GM19452 (cell line): ENCODE measurements around the gene CPLX1.
"Not testable (repeated sequence)": the region's sequence is repeated elsewhere in the genome, so short reads cannot be mapped to it uniquely, and the experiment has no call there.

Experiments used
- ATAC-seq: cut with Tn5 transposase; IDR thresholded peaks from one replicate; pipeline ENCODE4 v1.9.1; 2021; ENCODE audit not compliant: unreplicated experiment

Gene CPLX1

DNA sequence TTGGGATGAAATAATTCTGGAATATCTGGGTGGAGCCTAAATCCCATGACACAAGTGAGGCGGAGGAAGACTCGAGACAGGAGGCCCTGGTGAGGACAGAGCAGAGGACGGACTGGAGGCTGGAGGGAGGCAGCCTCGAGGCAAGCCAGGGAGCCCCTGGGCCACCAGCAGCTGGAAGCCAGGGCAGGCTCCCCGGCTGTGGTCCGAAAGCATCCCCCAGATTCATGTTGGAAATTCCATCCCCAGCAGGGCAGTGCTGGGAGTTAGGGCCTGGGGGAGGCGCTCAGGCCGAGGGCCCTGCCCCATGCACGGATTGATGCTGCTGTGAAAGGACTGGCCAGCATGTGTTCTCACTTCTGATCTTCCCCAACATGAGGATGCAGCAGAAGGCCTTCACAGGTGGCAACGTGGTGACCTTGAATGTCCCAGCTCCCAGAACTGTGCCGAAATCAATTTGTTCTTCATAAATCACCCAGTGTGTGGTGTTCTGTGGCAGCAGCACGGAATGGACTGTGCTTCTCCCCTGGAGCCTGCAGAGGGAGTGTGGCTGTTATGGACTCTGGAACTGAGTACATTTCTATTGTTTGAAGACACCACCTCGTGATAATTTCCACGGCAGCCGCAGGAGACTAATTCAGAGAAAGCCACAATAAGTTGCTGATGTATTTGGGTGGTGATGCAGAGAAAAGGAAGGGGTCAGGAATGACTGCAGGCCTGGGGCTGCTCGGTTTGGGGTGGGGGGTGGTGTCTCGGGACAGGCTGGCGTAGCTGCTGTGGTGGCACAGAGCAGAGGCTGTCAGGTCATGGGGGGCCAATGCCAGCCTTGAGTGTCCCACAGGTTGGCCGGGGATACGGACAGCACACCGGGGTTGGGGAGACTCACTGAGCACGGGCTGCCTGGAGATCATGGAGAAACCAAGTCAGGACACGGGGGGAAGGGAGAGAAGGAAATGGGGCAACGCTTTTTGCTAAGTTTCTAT, 63.4 kb downstream of the CPLX1 start:
- no peak for ATAC-seq

DNA sequence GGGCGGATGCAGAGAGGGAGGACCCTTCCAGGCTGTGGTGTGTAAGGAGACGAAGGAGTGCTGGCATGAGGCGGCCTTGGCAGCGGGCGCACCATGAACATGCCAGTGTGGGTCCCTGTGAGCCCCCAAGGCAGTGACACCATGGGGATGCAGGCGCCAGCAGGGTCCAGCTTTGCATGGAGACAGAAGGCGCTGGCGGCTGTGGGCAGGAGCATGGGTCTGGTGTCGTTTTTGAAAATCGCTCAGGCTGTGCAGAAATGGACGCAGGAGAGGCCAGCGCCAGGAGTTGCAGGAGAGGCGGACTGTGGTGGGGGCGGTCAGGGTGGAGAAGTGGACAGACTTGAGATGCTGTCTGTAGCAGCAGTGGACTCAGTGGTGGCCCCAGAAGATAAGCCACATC, 64.2 kb downstream of the CPLX1 start:
- ATAC-seq = no peak

DNA sequence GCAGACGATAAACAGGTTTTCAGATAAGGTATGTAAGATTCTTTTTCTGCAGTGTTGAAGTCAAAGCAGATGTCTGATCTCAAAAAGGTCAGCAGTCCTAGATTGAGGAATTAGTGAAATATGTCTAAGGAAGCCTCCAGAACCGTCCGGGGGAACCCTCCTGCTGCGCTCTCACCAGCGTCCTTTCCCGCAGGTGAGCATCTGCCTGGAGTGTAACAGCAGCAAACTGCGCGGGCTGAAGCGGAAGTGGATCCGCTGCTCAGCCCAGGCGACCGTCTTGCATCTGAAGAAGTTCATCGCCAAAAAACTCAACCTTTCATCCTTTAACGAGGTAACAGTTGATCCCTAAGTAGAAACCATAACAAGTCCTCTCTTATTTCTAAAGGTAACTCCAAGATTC, 64.8 kb downstream of the CPLX1 start:
- no peak for ATAC-seq

DNA sequence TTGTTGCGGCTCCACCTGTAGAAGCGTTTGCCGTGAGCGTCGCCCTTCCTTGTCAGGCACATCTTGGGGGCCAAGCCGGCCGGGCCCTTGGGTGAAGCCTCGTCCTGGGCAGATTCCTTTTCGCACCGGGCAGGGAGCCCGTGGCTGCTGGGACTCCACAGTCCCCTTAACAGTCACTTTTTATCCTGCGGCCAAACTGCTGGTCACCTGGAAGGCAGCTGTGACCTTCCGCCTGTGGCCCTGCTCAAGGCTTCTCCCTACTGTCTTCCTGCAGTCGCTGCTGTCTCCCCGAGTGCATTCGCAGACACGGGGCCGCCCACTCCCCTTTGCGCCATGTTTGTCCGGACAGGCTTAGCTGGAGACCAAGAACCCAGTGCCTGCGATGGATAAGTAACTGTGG, 65.3 kb downstream of the CPLX1 start:
- no peak for ATAC-seq

DNA sequence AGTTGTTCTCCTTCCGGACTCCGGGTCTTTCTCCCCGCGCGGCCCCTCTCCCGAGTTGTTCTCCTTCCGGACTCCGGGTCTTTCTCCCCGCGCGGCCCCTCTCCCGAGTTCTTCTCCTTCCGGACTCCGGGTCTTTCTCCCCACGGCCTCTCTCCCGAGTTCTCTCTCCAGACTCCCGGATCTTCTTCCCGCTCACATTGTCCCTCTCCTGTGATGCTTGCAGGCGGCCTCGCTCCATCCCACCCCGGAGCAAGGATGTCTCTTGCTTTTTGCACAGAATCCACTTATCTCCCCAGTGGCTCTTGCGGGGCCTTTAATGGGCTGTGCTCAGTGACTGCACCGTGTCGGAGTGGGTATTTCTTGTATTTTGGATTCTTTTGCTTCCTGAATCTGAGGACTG, 66.1 kb downstream of the CPLX1 start:
- not testable (repeated sequence) for ATAC-seq

DNA sequence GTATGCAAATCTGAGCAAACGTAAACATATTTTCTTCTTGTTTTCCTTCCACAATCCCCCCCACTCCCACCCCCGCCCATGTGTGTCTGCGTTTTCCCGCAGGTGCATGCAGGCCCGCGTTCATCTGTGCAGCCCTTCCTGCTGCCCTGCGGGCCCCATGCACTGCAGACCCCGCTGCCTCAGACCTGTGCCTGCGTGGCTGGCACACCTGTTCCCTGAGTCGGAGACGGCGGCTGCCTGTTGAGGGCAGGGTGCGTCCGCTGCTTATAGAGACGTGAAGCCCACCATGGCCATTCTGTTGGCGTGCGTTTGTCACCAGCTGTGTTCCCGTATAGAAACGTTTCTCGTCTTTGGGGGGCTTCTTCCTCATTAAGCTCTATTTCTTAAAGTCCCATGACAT, 68.8 kb downstream of the CPLX1 start:
- ATAC-seq = no peak

DNA sequence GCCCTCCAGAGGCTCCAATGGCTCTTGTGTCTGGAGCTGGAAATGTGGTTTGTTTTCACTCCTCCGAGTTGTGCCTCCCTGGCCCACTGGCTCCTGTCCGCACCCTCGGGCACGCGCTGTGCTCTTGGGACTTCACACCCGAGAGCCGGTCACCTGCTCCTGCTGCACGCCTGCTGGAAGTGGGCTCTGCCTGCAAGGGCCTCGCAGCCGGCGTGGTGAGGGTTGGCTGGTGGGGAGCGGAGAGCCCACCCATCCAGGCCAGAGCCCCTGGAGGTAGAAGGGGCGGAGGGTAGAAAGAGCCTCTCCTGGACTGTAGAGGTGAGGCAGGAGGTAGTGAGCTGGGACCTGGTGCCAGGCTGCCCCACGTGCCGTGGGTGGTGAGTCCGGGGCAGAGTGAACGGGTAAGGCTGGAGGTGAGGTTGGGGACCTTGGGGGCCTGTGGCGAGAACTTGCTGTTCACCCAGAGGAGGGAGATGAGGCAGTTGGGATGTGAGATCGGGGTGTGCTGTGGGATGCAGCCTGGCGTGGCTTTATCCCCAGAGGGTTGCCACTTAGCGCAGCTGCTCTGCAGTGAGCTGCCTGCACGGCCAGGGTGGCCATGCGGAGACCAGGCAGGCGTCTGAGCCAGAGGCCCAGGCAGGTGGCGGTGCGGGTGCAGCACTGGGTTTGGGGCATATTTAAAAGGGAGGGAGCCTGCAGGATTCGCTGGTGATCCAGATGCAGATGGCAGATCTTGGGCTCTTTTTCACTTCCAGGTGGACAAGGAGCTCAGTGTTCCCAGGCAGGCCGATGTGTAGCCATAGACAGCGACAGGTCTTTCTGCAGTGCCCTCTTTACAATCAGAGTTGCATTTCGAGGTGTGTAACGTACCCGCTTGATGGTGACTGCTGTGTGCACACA, 71.5 kb downstream of the CPLX1 start:
- ATAC-seq = no peak

DNA sequence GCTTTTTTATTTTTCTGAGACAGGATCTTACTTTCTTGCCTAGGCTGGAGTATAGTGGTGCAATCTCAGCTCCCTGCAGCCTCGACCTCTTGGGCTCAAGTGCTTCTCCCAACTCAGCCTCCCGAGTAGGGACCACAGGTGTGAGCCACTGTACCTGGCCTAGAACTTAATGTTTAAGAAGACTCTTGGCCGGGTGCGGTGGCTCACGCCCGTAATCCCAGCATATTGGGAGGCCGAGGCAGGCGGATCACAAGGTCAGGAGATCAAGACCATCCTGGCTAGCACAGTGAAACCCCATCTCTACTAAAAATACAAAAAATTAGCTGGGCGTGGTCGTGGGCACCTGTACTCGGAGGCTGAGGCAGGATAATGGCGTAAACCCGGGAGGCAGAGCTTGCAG, 72.7 kb downstream of the CPLX1 start:
- not testable (repeated sequence) for ATAC-seq

DNA sequence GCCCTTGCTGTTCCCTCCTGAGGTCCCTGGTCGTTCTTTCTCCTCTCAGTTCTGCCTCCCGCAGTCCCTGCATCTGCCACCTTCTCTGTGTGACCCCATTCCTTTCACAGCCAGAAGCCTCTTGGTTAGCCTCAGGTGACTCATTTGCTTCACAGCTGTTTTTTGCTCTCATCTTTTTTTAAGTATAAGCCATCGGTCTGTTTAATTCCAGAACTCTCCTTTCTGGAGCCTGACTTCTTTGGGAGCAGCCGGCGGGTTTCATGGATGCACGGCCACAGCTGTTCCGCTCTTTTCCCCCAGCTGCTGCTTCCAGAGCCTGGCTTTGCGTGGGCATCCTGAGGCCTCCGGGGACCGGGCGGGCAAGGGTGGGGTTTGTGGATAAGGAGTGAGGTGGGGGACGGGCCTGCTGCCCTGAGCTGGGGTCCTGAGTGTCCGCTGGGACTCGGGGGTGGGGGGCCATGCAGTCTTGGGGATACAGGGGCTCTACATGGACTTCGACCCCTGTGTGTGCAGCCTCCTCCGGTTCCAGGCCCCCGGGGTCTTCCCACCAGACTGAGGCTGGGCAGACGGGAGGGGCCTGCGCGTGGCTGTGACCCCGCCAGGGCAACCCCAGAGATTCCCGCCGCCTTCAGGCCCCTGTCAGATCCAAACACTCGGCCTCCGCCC, 73.6 kb downstream of the CPLX1 start:
- ATAC-seq = no peak

DNA sequence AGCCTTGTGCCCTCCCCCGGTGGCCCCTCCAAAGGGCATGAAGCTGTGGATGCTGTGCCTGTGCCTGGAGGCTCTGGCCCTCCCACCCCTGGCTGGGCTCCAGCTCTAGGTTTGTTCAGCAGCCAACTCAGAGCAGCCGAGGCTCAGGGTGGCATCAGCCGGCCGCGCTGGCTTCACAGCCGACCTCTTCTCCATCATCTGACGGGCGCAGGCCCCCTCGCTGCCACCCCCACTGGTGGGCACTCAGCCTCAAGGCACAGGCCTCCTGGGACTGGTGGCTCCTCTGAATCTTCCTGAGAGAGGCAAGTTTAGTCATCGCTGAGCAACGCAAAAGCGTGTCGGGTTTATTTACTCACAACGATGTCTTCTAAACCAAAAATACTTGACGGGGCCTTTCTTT, 74.3 kb downstream of the CPLX1 start:
- ATAC-seq = no peak

DNA sequence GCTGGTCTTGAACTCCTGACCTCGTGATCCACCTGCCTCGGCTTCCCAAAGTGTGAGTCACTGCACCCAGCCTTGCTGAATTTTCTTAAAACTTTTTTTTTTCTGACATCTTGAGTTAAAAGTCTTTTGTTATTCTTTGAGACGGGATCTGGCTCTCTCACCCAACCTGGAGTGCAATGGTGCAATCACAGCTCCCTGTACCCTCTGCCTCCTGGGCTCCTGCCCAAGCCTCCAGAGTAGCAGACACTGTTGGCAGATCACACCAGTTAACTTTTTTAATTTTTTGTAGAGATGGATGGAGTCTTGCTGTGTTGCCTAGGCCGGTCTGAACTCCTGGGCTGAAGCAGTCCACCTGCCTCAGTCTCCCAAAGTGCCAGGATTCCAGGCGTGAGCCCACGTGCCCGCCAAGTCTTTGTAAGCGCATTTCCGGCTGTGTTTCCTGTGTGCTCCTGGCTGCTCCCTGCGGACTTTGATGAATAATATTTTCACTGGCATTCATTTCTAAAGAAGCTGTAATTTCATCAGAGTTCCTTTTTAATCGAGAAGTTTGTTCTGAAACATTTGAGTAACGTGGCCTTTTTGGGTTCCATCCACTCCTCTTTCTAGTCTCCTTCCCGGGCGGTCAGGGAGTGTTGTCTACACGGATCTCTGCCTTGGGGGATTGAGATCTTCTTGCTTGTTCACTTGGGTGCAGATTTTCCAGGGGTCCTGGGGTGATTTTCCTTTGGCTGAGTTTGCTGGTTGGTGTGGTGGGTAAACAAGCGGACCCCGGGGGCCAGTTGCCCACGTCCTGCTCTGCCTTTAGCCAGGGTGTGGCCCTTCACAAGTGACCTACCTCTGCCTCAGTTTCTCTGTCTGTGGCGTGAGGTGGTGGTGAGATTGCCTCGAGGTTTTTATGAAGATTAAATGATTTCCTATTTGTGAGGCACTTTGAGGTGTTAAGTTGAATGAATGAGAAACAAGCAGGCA, 75.9 kb downstream of the CPLX1 start:
- no peak for ATAC-seq

DNA sequence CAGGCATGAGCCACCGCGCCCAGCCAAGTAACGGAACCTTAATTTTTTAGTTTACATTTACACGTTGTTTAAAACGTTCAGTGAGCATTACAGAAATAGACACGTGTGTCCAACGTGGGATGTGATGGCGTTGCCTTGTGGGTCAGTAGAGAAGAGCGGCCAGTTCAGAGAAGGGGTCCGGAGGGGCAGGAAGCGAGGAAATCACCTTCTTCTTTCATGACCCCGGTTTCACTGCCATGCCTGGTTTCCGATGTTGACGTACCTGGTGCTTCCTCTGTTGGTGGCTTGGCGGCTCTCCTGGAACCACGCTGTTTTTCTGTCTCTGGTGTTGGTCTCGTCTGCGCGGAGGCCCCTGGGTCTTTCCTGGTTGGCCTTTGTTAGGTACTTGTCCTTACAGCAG, 77.5 kb downstream of the CPLX1 start:
- ATAC-seq = no peak

DNA sequence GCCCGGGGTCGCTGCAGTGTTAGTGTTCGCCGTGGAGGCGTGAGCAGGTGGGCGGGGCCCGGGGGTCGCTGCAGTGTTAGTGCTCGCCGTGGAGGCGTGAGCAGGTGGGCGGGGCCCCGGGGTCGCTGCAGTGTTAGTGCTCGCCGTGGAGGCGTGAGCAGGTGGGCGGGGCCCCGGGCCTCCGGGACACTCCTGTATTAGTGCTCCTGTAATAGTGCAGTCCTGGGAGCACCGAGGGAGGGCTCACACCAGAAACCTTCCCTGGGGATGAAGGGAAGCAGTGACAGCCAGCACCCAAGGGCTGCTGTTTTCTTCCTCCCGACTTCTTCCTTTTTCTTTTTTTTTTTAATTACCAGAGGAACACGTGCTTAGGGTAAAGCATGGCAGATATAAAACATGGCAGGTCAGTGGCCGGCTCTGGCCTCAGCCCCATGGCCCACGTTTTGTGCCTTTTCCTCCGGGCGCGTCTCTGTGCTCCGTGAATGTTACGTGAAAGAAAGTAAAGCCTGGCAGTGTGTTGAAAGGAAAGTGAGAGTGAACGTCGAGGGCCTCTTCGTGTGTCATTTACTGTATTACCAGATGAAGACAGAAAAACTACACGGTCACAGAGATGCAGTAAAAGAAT, 78.3 kb downstream of the CPLX1 start:
- no peak for ATAC-seq

DNA sequence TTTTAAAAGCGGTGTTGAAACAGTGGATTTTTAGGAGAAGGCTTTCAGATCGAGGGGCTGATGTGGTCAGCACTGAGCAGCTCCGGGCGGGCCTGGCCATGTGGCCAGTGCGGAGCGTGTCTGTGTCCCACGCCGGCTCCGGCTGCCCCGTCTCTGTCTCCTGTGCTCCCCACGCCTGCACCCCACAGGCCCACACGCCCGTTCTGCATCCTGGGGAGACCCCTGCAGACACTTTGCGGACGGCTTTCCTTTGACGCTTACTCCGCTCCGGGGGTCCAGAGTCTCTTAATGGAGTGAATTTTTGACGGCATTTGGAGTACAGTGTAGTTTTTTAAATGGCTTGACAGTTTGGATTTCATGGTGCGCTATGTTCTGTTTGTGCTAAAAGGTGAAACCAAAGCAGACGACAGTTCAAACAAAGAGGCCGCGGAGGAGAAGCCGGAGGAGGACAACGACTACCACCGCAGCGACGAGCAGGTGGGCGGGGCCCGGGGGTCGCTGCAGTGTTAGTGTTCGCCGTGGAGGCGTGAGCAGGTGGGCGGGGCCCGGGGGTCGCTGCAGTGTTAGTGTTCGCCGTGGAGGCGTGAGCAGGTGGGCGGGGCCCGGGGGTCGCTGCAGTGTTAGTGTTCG, 81.6 kb downstream of the CPLX1 start:
- no peak for ATAC-seq

DNA sequence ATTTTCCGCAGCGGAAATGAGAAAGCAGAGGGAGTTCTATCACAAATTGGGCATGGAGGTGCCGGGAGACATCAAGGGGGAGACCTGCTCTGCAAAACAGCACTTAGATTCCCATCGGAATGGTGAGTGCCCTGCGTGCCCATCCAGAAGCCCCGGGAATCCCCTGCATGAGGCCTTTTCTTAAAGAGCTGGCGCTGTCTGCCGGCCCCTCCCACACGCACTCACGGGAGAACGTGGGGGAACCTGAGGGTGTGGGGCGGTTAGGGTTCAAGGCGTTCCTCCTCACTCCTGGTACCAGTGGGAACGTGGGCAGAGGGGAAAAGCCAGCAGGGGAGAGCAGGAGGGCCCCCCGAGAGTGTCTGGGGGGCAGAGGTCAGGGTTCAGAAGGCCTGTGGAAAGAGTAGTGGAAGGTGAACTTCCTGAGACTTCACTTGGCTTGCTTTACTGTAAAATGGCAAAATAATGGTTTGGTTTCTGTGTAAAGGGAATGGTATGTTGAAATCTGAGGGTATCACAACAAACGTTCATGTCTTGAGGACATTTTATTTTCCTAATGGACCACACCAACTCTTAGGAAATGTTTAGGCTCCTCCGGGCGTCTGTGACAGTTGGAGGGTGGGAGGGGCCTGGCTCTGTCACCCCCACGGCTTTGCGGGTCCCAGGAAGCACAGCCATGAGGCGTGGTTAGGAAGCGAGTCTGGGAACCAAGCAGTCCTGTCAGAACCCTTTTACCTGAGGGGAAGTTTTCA, 82.3 kb downstream of the CPLX1 start:
- no peak for ATAC-seq

DNA sequence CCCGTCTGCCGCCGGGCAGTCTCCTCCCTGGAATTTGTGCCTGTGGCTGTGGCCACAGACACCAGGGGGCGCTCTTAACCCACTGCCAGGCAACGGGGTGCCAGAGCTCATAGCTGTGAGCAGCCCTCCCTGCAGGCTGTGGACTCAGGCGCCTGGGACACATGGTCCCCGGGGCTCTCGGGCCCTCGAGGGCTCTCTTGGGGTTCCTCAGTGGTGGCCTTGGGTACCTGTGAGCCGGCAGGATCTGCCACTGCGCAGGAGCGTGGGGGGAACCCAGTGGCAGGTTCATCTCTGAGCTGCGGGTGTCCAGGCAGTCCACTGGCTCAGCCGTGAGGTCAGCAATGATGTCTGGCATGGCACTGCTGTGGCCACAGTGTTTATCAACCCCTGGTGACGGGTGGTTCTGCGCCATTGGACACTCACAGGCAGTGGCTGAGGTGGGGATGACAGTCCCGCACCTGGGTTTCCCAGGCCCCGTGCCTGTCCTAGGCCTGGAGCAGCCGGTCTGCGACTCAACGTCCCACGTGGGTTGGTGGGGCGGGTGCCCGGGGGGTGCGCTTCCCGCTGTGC, 83.1 kb downstream of the CPLX1 start:
- peak; percentile 70 for ATAC-seq

DNA sequence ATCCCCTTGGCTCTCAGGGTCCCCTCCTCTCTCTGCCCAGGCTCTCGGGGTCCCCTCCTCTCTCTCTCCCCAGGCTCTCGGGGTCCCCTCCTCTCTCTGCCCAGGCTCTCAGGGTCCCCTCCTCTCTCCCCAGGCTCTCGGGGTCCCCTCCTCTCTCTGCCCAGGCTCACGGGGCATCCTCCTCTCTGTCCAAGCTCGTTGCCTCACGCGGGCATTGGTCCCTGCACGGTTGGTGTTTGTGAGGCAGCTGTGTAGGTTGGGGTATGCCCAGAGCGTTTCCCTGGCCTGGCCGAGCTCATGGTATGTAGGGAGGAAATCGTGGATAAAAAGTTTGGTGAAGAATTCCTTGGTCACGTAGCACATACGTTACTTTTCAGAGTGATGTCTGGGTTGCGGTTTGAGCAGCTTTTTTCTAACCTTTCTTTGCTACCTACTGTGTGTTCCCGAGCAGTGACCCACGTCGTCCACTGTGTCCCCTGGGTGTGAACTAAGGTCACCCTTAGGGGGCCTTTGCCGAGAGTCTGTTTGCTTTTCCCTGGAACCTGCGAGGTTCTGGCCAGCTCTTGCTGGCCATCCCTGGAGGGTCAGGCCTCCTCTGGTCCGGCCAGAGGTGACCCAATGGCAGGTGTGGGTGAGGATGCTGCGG, 83.7 kb downstream of the CPLX1 start:
- ATAC-seq = no peak
